GM21737 (cell line): ENCODE measurements around the gene ARFGAP3.

Experiments used
- ATAC-seq: cut with Tn5 transposase; IDR thresholded peaks from one replicate; pipeline ENCODE4 v1.9.1; 2021; ENCODE audit warnings: mild to moderate bottlenecking, moderate library complexity; ENCODE audit not compliant: unreplicated experiment

Gene ARFGAP3

GRCh38 chr22:42884616-42885375 lies 27.7 kb upstream of the ARFGAP3 start:
- ATAC-seq = no peak

GRCh38 chr22:42883970-42884369 lies 26.9 kb upstream of the ARFGAP3 start:
- ATAC-seq = no peak

GRCh38 chr22:42883121-42883520 lies 26.0 kb upstream of the ARFGAP3 start:
- ATAC-seq = no peak

GRCh38 chr22:42881982-42882656 lies 25.0 kb upstream of the ARFGAP3 start:
- no peak for ATAC-seq

- ATAC-seq = no peak
Measured at GRCh38 chr22:42881298-42881697, 24.2 kb upstream of the ARFGAP3 start.

- ATAC-seq = no peak
Measured at GRCh38 chr22:42880815-42881214, 23.7 kb upstream of the ARFGAP3 start.

GRCh38 chr22:42879371-42880021 lies 22.4 kb upstream of the ARFGAP3 start:
- ATAC-seq = no peak

GRCh38 chr22:42878561-42879305 lies 21.7 kb upstream of the ARFGAP3 start:
- no peak for ATAC-seq

- ATAC-seq = no peak
Measured at GRCh38 chr22:42877597-42878340, 20.7 kb upstream of the ARFGAP3 start.

- no peak for ATAC-seq
Measured at GRCh38 chr22:42877158-42877557, 20.1 kb upstream of the ARFGAP3 start.

- ATAC-seq = no peak
Measured at GRCh38 chr22:42876041-42876440, 19.0 kb upstream of the ARFGAP3 start.

- no peak for ATAC-seq
Measured at GRCh38 chr22:42874010-42874409, 16.9 kb upstream of the ARFGAP3 start.

- ATAC-seq = no peak
Measured at GRCh38 chr22:42873356-42873755, 16.3 kb upstream of the ARFGAP3 start.

GRCh38 chr22:42872821-42873220 lies 15.7 kb upstream of the ARFGAP3 start:
- no peak for ATAC-seq

GRCh38 chr22:42871146-42872050 lies 14.3 kb upstream of the ARFGAP3 start:
- no peak for ATAC-seq

GRCh38 chr22:42869888-42870480 lies 12.9 kb upstream of the ARFGAP3 start:
- no peak for ATAC-seq

- no peak for ATAC-seq
Measured at GRCh38 chr22:42869463-42869862, 12.4 kb upstream of the ARFGAP3 start.

- ATAC-seq = no peak
Measured at GRCh38 chr22:42868751-42869251, 11.7 kb upstream of the ARFGAP3 start.

- no peak for ATAC-seq
Measured at GRCh38 chr22:42866100-42866499, 9.0 kb upstream of the ARFGAP3 start.
